HCT116 (cell line): ENCODE results near the gene CKS1B.

Source experiments
- POLR2A ChIP-seq: IDR thresholded peaks from 2 replicates; pipeline ENCODE4 v1.7.0; 2011; ENCODE audit warnings: borderline replicate concordance; ENCODE audit not compliant: insufficient read depth, insufficient read length; ENCODE audit errors: extremely low read depth
- ZFX ChIP-seq: fragments of 450-650 bp; IDR thresholded peaks from 2 replicates; pipeline ENCODE4 v1.6.1; 2017

GRCh38 chr1:154982341-154982740, 7.9 kb downstream of the CKS1B start:
- TF ChIP-seq POLR2A (no peak), ZFX (no peak)
